ENCODE measurements around the gene C6orf15.
"Not testable (repeated sequence)": the region's sequence is repeated elsewhere in the genome, so short reads cannot be mapped to it uniquely, and the experiment has no call there.

C6orf15 gene

GRCh38 chr6:31098449-31098938, 13.9 kb downstream of the C6orf15 start:
- DNase-seq = no peak

- no peak for DNase-seq
These were observed 15.7 kb downstream of the C6orf15 start for GRCh38 chr6:31096656-31097055.

GRCh38 chr6:31096215-31096614, 16.2 kb downstream of the C6orf15 start:
- DNase-seq = no peak

- no peak for DNase-seq
These were observed 17.9 kb downstream of the C6orf15 start for GRCh38 chr6:31094389-31094881.

GRCh38 chr6:31092769-31093505, 19.4 kb downstream of the C6orf15 start:
- DNase-seq = no peak

- DNase-seq = no peak
These were observed 20.1 kb downstream of the C6orf15 start for GRCh38 chr6:31092238-31092637.

GRCh38 chr6:31091680-31092079, 20.7 kb downstream of the C6orf15 start:
- no peak for DNase-seq

GRCh38 chr6:31090973-31091364, 21.4 kb downstream of the C6orf15 start:
- DNase-seq = no peak

GRCh38 chr6:31090275-31090972, 22.0 kb downstream of the C6orf15 start:
- no peak for DNase-seq

- peak; percentile 71 to 83 for DNase-seq
These were observed 24.8 kb downstream of the C6orf15 start for GRCh38 chr6:31087494-31088089.

GRCh38 chr6:31086788-31087440, 25.5 kb downstream of the C6orf15 start:
- no peak for DNase-seq

- DNase-seq = no peak
These were observed 28.5 kb downstream of the C6orf15 start for GRCh38 chr6:31083742-31084354.

- DNase-seq = no peak
These were observed 30.5 kb downstream of the C6orf15 start for GRCh38 chr6:31081872-31082271.

- DNase-seq = peak; percentile 62 to 74
These were observed 32.6 kb downstream of the C6orf15 start for GRCh38 chr6:31079656-31080261.

- DNase-seq = no peak
These were observed 35.8 kb downstream of the C6orf15 start for GRCh38 chr6:31076611-31077010.

- DNase-seq = no peak
These were observed 36.8 kb downstream of the C6orf15 start for GRCh38 chr6:31075528-31075927.

- DNase-seq = no peak
These were observed 38.0 kb downstream of the C6orf15 start for GRCh38 chr6:31074401-31074800.

- DNase-seq = peak; percentile 64 to 91
These were observed 41.6 kb downstream of the C6orf15 start for GRCh38 chr6:31070711-31071197.

- peak; percentile 82 to 93 for DNase-seq
These were observed 43.6 kb downstream of the C6orf15 start for GRCh38 chr6:31068669-31069340.

- not testable (repeated sequence) for DNase-seq
These were observed 44.3 kb downstream of the C6orf15 start for GRCh38 chr6:31067891-31068668.

Measured in hippocampal formation (tissue), 2 donors.